Endothelial cell (in vitro differentiated cells): Measurements from ENCODE around the gene ICAM5. TPM values are rescaled to one million over a fixed set of nuclear protein-coding genes. Genes with fewer than 3 reads are reported as not detected.
A peak's percentile ranks its signal among the peaks of the same experiment; 100 is the strongest.
"Not testable (repeated sequence)": the region's sequence is repeated elsewhere in the genome, so short reads cannot be mapped to it uniquely, and the experiment has no call there.

Experiments
- DNase-seq: peaks from one replicate; pipeline ENCODE4 v3.0.0; 2021; ENCODE audit warnings: low spot score
- H3K27ac Mint-ChIP-seq: one replicate; pipeline ENCODE4 v1.8.0; 2021; ENCODE audit warnings: mixed read lengths, inconsistent platforms; ENCODE audit not compliant: unreplicated experiment
- H3K27me3 Mint-ChIP-seq: one replicate; pipeline ENCODE4 v1.8.0; 2021; ENCODE audit warnings: mild to moderate bottlenecking, moderate library complexity, mixed read lengths, inconsistent platforms; ENCODE audit not compliant: unreplicated experiment
- H3K36me3 Mint-ChIP-seq: one replicate; pipeline ENCODE4 v1.8.0; 2021; ENCODE audit warnings: mild to moderate bottlenecking, low read depth, mixed read lengths, inconsistent platforms; ENCODE audit not compliant: unreplicated experiment
- H3K4me1 Mint-ChIP-seq: one replicate; pipeline ENCODE4 v1.8.0; 2021; ENCODE audit warnings: mild to moderate bottlenecking, mixed read lengths, inconsistent platforms; ENCODE audit not compliant: unreplicated experiment
- H3K4me3 Mint-ChIP-seq: one replicate; pipeline ENCODE4 v1.8.0; 2021; ENCODE audit warnings: mild to moderate bottlenecking, mixed read lengths, inconsistent platforms; ENCODE audit not compliant: unreplicated experiment
- H3K9me3 Mint-ChIP-seq: one replicate; pipeline ENCODE4 v1.8.0; 2021; ENCODE audit warnings: mixed read lengths, inconsistent platforms; ENCODE audit not compliant: unreplicated experiment
- CTCF ChIP-seq: fragments of 200-600 bp; sonication (generic); IDR thresholded peaks from one replicate; pipeline ENCODE4 v1.5.0; 2021; ENCODE audit warnings: antibody characterized with exemption; ENCODE audit not compliant: unreplicated experiment
- total RNA-seq: library from RNA; stranded (reverse); fragmentation: NEBNext Ultra II Directional; extraction: Animal tissue kit (Norgen Biotek cat#: 25700); gene quantifications from one replicate; pipeline ENCODE4 v1.2.1, GENCODE V29; 2021; ENCODE audit not compliant: unreplicated experiment

Gene ICAM5
- total RNA-seq, 1 donor from 2014 or later, result not detected

GRCh38 chr19:10278935-10279334 is 10.8 kb upstream of the ICAM5 start:
- H3K9me3 Mint-ChIP-seq, result no peaks in the 10 kb centered on the region
- peak overlapping the region; percentile 57 for H3K27ac Mint-ChIP-seq
- H3K36me3 Mint-ChIP-seq, result no peaks in the 10 kb centered on the region
- H3K27me3 Mint-ChIP-seq, result peaks cover 6% of the 10 kb centered on the region
- no peaks in the 10 kb centered on the region for H3K4me1 Mint-ChIP-seq
- TF ChIP-seq CTCF, result no peak
- H3K4me3 Mint-ChIP-seq, result no peak overlapping the region
- DNase-seq, result no peak

- Mint-ChIP-seq H3K27ac (no peak overlapping the region), H3K9me3 (no peaks in the 10 kb centered on the region), H3K4me1 (no peaks in the 10 kb centered on the region), H3K27me3 (peaks cover 7% of the 10 kb centered on the region), H3K4me3 (no peak overlapping the region), H3K36me3 (peaks cover 1% of the 10 kb centered on the region)
- no peak for DNase-seq
- TF ChIP-seq CTCF, result no peak
Observed at GRCh38 chr19:10279737-10280442, 9.9 kb upstream of the ICAM5 start.

GRCh38 chr19:10282043-10282442 is 7.7 kb upstream of the ICAM5 start:
- not testable (repeated sequence) for H3K4me1 Mint-ChIP-seq, H3K27ac Mint-ChIP-seq, H3K9me3 Mint-ChIP-seq, H3K36me3 Mint-ChIP-seq, H3K4me3 Mint-ChIP-seq, DNase-seq
- peaks cover 12% of the 10 kb centered on the region for H3K27me3 Mint-ChIP-seq

GRCh38 chr19:10283301-10284064 is 6.3 kb upstream of the ICAM5 start:
- no peak overlapping the region for H3K4me3 Mint-ChIP-seq
- no peak for DNase-seq
- no peak for TF ChIP-seq CTCF
- H3K4me1 Mint-ChIP-seq, result peaks cover 3% of the 10 kb centered on the region
- no peaks in the 10 kb centered on the region for H3K9me3 Mint-ChIP-seq
- H3K27me3 Mint-ChIP-seq, result peaks cover 12% of the 10 kb centered on the region
- no peak overlapping the region for H3K27ac Mint-ChIP-seq
- H3K36me3 Mint-ChIP-seq, result peaks cover 6% of the 10 kb centered on the region

GRCh38 chr19:10284065-10284959 is 5.4 kb upstream of the ICAM5 start:
- no peak overlapping the region for H3K27ac Mint-ChIP-seq
- H3K27me3 Mint-ChIP-seq, result peaks cover 18% of the 10 kb centered on the region
- DNase-seq, result no peak
- no peak for TF ChIP-seq CTCF
- H3K4me1 Mint-ChIP-seq, result peaks cover 8% of the 10 kb centered on the region
- H3K9me3 Mint-ChIP-seq, result no peaks in the 10 kb centered on the region
- H3K36me3 Mint-ChIP-seq, result peaks cover 6% of the 10 kb centered on the region
- no peak overlapping the region for H3K4me3 Mint-ChIP-seq
